Kidney epithelial cell (primary cell): ENCODE data around the gene PRELID3B. TPM values are rescaled to one million over a fixed set of nuclear protein-coding genes. Genes with fewer than 3 reads are reported as not detected.

Experiments
- DNase-seq: peaks from one replicate; pipeline ENCODE4 v3.0.0-alpha.2; 2010; ENCODE audit warnings: low read depth
- H3K27me3 ChIP-seq: 2 replicates; pipeline ENCODE4 v1.6.0; 2011; ENCODE audit warnings: low read length; ENCODE audit not compliant: control insufficient read depth, insufficient read depth
- H3K36me3 ChIP-seq: 2 replicates; pipeline ENCODE4 v1.5.1; 2011; ENCODE audit warnings: low read length; ENCODE audit not compliant: control insufficient read depth, insufficient read depth
- H3K4me3 ChIP-seq: 2 replicates; pipeline ENCODE4 v1.5.1; 2011; ENCODE audit warnings: low read depth, mild to moderate bottlenecking, control low read depth, low read length
- CTCF ChIP-seq: IDR thresholded peaks from 2 replicates; pipeline ENCODE4 v1.5.1; 2011; ENCODE audit warnings: mild to moderate bottlenecking, moderate library complexity, low read length, control low read depth, inconsistent platforms; ENCODE audit not compliant: insufficient read depth, poor library complexity, severe bottlenecking
- total RNA-seq: library from RNA; depleted of rRNA; stranded (reverse); fragments of >200 nt; gene quantifications from 2 replicates; pipeline ENCODE4 v1.2.3, GENCODE V29; 2015

The PRELID3B gene
- total RNA-seq = 61.5 and 79.3 TPM in 2 replicates

DNA sequence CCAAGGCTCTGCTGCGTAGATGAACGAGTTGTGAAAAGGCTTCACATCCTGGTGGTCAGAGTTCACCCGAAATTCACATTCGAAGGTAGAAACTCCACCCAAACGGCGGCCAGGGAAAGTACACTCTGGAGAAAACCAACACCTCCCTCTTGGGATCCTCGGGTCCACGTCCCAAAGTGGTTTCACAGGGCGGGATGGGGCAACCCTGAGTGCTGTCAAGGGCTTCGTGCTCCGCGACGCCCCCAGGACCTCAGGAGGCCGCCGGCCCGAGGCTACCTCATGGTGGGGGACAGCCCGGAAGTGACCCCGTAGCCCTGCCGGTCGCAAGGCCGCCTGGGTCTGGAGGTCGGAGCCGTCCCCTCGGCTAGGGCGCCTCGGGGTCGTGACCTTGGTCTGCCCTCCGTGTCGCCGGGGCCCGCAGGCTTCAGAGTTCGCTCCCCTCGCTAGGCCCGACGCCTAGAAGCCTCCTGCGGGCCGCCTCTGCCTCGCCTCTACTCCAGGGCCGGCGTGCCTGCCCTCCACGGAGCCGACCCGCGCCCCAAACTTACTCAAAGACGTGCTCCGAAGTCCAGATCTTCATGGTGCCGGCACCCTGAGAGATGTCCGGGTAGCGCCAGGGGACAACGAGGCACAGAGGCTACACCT, at the start of gene PRELID3B:
Gene PRELID3B, minus strand, starts transcription at position 636 of the 645 bp plus-strand sequence. Its CDS starts 56 bp downstream, at position 580.
- H3K36me3 ChIP-seq = no peaks in the 10 kb centered on the region
- DNase-seq = no peak

DNA sequence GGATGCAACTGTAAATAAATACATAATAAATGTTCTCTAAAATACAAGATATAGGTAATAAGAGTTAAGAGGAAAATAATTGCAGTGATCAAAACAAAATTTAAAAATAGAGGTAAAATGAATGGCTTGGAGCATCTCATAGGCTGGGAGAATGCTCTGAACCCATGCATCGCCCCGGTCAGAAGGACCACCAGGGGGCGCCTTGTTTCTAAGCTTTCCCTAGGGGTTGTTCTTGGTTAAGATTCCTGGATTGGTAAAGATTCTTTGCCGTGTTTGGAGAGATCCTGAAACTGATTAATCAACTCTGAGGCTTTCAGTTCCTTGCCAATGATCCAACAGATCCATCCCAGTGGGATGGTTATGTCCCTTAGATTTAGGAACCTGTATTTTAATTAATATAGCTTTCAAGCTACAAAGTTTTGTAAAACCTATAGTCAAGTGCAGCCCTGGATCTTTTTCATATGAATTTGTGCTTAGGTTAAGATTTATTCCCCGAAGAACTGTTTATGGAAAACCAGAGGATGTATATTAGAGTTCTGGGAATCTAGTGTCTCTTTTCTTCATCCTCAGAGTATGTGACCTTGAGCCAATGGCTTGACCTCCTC, 45.3 kb upstream of the PRELID3B start:
- no peaks in the 10 kb centered on the region for H3K27me3 ChIP-seq
- H3K4me3 ChIP-seq = no peak overlapping the region
- peak; percentile 95 for TF ChIP-seq CTCF
- H3K36me3 ChIP-seq = no peaks in the 10 kb centered on the region
- no peak for DNase-seq

More for the DNA sequence above, at the start of gene PRELID3B:
- H3K27me3 ChIP-seq = no peaks in the 10 kb centered on the region
- TF ChIP-seq CTCF = no peak
- peak within 1 kb of the TSS; percentile 77 for H3K4me3 ChIP-seq

- no peak overlapping the region for H3K4me3 ChIP-seq
- H3K36me3 ChIP-seq = no peaks in the 10 kb centered on the region
- no peak for TF ChIP-seq CTCF
- no peak for DNase-seq
- no peaks in the 10 kb centered on the region for H3K27me3 ChIP-seq
Observed at GRCh38 chr20:59086923-59087322, 44.3 kb upstream of the PRELID3B start.

DNA sequence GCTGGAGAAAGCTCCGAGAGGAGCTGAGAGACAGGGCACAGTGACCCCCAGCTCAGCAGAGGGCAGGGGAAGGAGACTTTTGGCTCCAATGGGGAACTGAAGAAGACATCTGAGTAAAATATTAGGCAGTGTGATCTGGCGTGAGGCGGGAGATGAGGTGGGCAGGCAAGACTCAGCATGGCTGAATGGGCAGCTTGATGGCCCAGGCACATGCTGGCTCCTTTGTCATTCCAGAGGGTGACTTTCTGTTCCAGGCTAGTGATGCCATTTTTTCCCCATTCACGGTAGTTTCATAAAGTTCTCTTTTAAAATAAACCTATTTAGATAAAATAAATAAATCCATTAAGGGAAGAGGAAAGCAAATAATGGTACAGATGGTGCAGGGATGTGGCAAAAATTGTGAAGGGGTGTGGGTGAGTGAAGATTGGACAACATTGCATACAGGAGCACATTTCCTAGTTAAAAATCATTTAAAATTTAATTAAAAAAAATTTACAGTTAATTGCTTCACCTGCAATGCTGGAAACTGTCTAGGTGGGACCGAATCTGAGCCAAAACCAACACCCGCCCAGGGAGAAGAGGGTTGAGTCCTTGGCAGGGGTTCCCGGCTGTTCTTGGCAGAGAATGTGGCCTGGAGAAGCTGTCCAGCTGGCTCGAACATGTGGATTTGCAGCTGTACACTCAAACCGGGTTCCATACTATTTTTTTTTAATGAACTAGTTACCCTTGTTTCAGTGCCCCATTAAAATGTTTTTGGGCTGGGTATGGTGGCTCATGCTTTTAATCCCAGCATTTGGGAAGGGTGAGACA, 41.7 kb upstream of the PRELID3B start:
- TF ChIP-seq CTCF = no peak
- no peak overlapping the region for H3K4me3 ChIP-seq

DNA sequence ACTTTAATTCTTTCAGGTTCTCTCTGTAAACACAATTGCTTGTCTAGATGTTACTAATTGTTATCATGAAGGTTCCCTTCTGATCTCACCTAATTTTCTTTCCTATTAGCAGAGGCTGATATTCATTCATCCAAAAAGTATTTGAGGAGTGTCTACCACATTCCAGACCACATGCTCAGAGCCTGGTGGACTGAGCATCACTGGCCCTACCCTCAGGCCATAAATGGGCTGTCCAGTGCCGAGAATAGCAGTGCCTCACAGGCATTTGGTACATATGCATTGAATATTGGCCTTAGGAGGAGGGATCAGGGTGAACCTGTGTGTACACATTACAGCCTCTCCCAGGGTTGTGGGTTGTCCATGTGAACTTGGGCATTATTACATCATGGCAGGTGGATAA, 40.4 kb upstream of the PRELID3B start:
- DNase-seq = no peak
- no peaks in the 10 kb centered on the region for H3K27me3 ChIP-seq
- no peak for TF ChIP-seq CTCF
- H3K36me3 ChIP-seq = no peaks in the 10 kb centered on the region
- H3K4me3 ChIP-seq = no peak overlapping the region

More for the DNA sequence above, 41.7 kb upstream of the PRELID3B start:
- H3K36me3 ChIP-seq = no peaks in the 10 kb centered on the region
- H3K27me3 ChIP-seq = no peaks in the 10 kb centered on the region
- DNase-seq = no peak
